ENCODE data around the gene NDUFS1.

DNA sequence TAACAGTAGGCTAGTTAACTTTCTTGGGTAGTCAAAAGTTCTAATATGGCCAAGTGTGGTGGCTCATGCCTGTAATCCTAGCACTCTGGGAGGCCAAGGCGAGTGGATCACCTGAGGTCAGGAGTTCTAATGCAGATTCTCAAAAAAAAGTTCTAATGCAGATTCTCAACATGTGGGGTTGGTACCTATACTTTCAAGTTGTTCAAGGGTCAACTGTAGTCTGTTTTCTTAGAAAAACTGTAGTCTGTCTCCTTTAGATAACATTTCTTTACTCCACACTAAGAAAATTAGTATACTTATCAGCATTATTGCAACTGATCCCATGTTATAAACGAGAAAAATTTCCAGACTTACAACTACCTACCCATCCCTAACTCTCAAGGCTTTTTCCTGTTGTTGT lies 89.8 kb downstream of the NDUFS1 start:
- TF ChIP-seq SMC3 (IDR thresholded peaks at IDR 0.05; ENCODE audit: low read depth, low read length), result no peak
- TF ChIP-seq, protein P1, sequence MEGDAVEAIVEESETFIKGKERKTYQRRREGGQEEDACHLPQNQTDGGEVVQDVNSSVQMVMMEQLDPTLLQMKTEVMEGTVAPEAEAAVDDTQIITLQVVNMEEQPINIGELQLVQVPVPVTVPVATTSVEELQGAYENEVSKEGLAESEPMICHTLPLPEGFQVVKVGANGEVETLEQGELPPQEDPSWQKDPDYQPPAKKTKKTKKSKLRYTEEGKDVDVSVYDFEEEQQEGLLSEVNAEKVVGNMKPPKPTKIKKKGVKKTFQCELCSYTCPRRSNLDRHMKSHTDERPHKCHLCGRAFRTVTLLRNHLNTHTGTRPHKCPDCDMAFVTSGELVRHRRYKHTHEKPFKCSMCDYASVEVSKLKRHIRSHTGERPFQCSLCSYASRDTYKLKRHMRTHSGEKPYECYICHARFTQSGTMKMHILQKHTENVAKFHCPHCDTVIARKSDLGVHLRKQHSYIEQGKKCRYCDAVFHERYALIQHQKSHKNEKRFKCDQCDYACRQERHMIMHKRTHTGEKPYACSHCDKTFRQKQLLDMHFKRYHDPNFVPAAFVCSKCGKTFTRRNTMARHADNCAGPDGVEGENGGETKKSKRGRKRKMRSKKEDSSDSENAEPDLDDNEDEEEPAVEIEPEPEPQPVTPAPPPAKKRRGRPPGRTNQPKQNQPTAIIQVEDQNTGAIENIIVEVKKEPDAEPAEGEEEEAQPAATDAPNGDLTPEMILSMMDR (IDR thresholded peaks at IDR 0.05), result no peak
- TF ChIP-seq, protein P2, sequence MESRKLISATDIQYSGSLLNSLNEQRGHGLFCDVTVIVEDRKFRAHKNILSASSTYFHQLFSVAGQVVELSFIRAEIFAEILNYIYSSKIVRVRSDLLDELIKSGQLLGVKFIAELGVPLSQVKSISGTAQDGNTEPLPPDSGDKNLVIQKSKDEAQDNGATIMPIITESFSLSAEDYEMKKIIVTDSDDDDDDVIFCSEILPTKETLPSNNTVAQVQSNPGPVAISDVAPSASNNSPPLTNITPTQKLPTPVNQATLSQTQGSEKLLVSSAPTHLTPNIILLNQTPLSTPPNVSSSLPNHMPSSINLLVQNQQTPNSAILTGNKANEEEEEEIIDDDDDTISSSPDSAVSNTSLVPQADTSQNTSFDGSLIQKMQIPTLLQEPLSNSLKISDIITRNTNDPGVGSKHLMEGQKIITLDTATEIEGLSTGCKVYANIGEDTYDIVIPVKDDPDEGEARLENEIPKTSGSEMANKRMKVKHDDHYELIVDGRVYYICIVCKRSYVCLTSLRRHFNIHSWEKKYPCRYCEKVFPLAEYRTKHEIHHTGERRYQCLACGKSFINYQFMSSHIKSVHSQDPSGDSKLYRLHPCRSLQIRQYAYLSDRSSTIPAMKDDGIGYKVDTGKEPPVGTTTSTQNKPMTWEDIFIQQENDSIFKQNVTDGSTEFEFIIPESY (IDR thresholded peaks at IDR 0.05; ENCODE audit: borderline replicate concordance, low read depth), result no peak
- no peak for TF ChIP-seq EP300 (IDR thresholded peaks at IDR 0.05; ENCODE audit: borderline replicate concordance in 1 of 2, low read depth in 1 of 2, low read length in 1 of 2)
- TF ChIP-seq, protein P3, sequence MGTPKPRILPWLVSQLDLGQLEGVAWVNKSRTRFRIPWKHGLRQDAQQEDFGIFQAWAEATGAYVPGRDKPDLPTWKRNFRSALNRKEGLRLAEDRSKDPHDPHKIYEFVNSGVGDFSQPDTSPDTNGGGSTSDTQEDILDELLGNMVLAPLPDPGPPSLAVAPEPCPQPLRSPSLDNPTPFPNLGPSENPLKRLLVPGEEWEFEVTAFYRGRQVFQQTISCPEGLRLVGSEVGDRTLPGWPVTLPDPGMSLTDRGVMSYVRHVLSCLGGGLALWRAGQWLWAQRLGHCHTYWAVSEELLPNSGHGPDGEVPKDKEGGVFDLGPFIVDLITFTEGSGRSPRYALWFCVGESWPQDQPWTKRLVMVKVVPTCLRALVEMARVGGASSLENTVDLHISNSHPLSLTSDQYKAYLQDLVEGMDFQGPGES (IDR thresholded peaks at IDR 0.05; ENCODE audit: low read depth, low read length), result no peak
- no peak for TF ChIP-seq RCOR1 (IDR thresholded peaks at IDR 0.05; ENCODE audit: low read length)
- TF ChIP-seq CHD2 (IDR thresholded peaks at IDR 0.05; ENCODE audit: low read length, partially characterized antibody), result no peak
- no peak for TF ChIP-seq YY1 (IDR thresholded peaks at IDR 0.05; ENCODE audit: low read depth)
- no peak for TF ChIP-seq RFX5 (IDR thresholded peaks at IDR 0.05; ENCODE audit: low read length)
- TF ChIP-seq NRF1 (IDR thresholded peaks at IDR 0.05; ENCODE audit: low read depth, low read length), result no peak

Data from SK-N-SH (cell line).